Calu3 (cell line): ENCODE results near the gene C9orf153. TPM values are rescaled to one million over a fixed set of nuclear protein-coding genes. Genes with fewer than 3 reads are reported as not detected.

ENCODE experiments used
- BruUV-seq: library from RNA; stranded (reverse); fragments of 400-500 nt; replicated peaks from 2 replicates; lab custom pipeline; 2021; lab: Mats Ljungman, UMichigan
- CTCF ChIA-PET: fragments of 300-600 bp; sonication (Branson Sonifier 250); formaldehyde crosslinking; loops from one replicate; lab custom pipeline; 2022; ENCODE audit warnings: antibody characterized with exemption; lab: Charles Lee
- DNase-seq: peaks from one replicate; pipeline ENCODE4 v3.0.0; 2022
- H3K27ac Mint-ChIP-seq: one replicate; pipeline ENCODE4 v1.8.0; 2022; ENCODE audit warnings: mixed read lengths; ENCODE audit not compliant: unreplicated experiment
- H3K27me3 Mint-ChIP-seq: one replicate; pipeline ENCODE4 v1.8.0; 2022; ENCODE audit warnings: mixed read lengths; ENCODE audit not compliant: unreplicated experiment
- H3K36me3 Mint-ChIP-seq: one replicate; pipeline ENCODE4 v1.8.0; 2022; ENCODE audit warnings: mild to moderate bottlenecking, moderate library complexity, mixed read lengths; ENCODE audit not compliant: insufficient read depth, unreplicated experiment
- H3K4me1 Mint-ChIP-seq: one replicate; pipeline ENCODE4 v1.8.0; 2022; ENCODE audit warnings: mild to moderate bottlenecking, low read depth, mixed read lengths; ENCODE audit not compliant: unreplicated experiment
- H3K4me3 Mint-ChIP-seq: one replicate; pipeline ENCODE4 v1.8.0; 2022; ENCODE audit warnings: mild to moderate bottlenecking, low read depth, moderate library complexity, mixed read lengths; ENCODE audit not compliant: unreplicated experiment
- H3K9me3 Mint-ChIP-seq: one replicate; pipeline ENCODE4 v1.8.0; 2022; ENCODE audit warnings: low read depth, mixed read lengths; ENCODE audit not compliant: unreplicated experiment
- intact Hi-C: fragments of 100-400 bp; cut with micrococcal nuclease; formaldehyde crosslinking; loops from one replicate; pipeline ENCODE4 v1.10.0; 2022; ENCODE audit not compliant: unreplicated experiment
- total RNA-seq: library from RNA; stranded (reverse); gene quantifications from 2 replicates; pipeline ENCODE4 v1.2.3, GENCODE V29; 2022
- TF ChIP-seq, protein P1 (sequence below): fragments of 200-600 bp; IDR thresholded peaks from one replicate; pipeline ENCODE4 v1.8.0; 2022; ENCODE audit warnings: antibody characterized with exemption; ENCODE audit not compliant: unreplicated experiment

Gene C9orf153
- total RNA-seq, 1 experiment from 2014 or later: not detected

DNA sequence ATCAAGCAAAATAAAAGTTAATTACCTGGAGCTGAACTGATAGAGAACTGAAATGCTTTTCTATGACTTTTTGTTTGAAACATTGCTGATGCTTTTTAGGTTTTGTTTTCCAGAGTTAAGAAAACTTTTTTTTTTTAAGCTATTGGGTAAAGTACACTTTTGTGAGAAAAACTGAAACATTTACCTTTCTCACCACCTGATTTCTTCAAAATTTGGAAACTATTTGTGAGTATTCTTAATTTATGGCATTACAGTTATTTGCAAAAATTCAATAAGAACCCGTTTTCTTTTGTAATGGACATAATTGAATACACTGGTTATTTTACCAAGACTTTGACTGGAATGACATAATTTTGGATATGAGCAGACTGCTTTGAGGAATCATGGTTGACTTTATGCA, 6.6 kb downstream of the C9orf153 start:
- CTCF ChIA-PET: no interaction called here
- H3K27me3 Mint-ChIP-seq: no peaks in the 10 kb centered on the region

DNA sequence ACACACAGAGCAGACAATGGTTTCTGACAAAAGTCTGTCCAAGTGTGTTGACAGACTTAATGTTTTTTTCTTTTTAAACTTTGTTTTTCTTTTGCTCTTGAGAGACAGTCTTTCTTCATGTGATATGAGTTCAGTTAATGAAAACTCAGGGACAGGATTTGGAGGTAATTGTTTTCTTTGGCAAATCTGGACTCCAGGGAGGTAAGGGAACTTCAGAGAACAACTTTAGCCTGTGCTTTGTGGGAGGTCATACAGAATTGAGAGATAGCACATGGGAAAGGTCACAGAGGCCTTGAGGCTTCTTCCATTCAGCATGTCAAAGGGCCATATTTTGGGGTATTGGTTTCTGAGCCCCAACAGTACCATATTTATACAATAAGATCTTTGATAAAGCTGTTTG, 9.3 kb downstream of the C9orf153 start:
- H3K4me3 Mint-ChIP-seq: no peak overlapping the region
- TF ChIP-seq, protein P1, sequence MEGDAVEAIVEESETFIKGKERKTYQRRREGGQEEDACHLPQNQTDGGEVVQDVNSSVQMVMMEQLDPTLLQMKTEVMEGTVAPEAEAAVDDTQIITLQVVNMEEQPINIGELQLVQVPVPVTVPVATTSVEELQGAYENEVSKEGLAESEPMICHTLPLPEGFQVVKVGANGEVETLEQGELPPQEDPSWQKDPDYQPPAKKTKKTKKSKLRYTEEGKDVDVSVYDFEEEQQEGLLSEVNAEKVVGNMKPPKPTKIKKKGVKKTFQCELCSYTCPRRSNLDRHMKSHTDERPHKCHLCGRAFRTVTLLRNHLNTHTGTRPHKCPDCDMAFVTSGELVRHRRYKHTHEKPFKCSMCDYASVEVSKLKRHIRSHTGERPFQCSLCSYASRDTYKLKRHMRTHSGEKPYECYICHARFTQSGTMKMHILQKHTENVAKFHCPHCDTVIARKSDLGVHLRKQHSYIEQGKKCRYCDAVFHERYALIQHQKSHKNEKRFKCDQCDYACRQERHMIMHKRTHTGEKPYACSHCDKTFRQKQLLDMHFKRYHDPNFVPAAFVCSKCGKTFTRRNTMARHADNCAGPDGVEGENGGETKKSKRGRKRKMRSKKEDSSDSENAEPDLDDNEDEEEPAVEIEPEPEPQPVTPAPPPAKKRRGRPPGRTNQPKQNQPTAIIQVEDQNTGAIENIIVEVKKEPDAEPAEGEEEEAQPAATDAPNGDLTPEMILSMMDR: no peak
- no peaks in the 10 kb centered on the region for H3K36me3 Mint-ChIP-seq
- intact Hi-C loops: no loop called here
- no TSS peak for BruUV-seq
- CTCF ChIA-PET: no interaction called here
- H3K27me3 Mint-ChIP-seq: no peaks in the 10 kb centered on the region
- no peak overlapping the region for H3K27ac Mint-ChIP-seq
- H3K9me3 Mint-ChIP-seq: no peaks in the 10 kb centered on the region
- no peak for DNase-seq
- no peaks in the 10 kb centered on the region for H3K4me1 Mint-ChIP-seq

More for the DNA sequence above, 6.6 kb downstream of the C9orf153 start:
- H3K9me3 Mint-ChIP-seq: no peaks in the 10 kb centered on the region
- no peak overlapping the region for H3K4me3 Mint-ChIP-seq
- no peaks in the 10 kb centered on the region for H3K36me3 Mint-ChIP-seq
- intact Hi-C loops: no loop called here
- no TSS peak for BruUV-seq
- no peaks in the 10 kb centered on the region for H3K4me1 Mint-ChIP-seq
- H3K27ac Mint-ChIP-seq: no peak overlapping the region
- DNase-seq: no peak
- TF ChIP-seq, protein P1: no peak

DNA sequence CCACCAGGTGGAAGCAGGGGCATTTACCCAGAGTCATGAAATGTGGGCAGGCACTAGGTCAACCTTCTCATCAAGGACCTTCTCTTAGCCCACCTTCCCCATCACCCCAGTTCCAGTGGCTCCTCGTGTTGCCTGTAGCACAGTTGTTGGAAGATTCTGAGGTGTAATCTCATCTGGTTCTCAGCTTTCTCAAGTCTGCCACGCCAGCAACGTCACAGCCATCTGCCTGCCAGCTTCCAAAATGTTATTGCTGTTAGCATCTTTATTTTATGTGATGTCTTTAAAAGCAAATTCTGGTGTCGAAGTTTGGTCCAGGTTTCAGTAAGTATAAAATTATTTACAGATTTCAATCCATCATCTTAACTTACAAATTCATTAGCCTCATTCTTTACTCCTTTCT, 10.7 kb downstream of the C9orf153 start:
- Mint-ChIP-seq H3K9me3 (no peaks in the 10 kb centered on the region), H3K4me1 (no peaks in the 10 kb centered on the region), H3K4me3 (no peak overlapping the region), H3K27ac (no peak overlapping the region), H3K36me3 (no peaks in the 10 kb centered on the region), H3K27me3 (no peaks in the 10 kb centered on the region)
- no peak for DNase-seq
- no TSS peak for BruUV-seq
- CTCF ChIA-PET: no interaction called here
- intact Hi-C loops: no loop called here
- TF ChIP-seq, protein P1: no peak

DNA sequence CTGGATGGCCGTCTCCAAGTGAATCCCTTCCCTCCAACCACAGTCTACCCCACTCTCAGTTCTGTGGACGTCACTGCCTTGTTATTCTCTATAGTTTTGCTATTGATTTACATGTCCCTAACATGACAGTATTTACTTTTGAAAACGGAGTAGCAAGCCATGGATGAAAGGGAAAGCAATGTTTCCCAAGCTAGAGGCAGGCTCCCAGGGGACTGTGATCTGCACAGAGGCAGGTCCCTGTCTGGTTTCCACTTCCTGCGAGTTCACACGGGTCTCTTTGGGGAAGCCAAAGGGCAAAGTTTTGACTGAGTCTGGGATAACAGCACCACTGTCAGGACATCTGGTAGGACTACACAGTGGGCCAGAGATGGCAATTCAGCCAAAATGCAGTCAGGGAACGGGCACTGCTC, 12.7 kb downstream of the C9orf153 start:
- no peak for DNase-seq
- no peak overlapping the region for H3K27ac Mint-ChIP-seq
- no TSS peak for BruUV-seq
- intact Hi-C loops: no loop called here
- no peak overlapping the region for H3K4me3 Mint-ChIP-seq
- CTCF ChIA-PET: no interaction called here
- no peaks in the 10 kb centered on the region for H3K36me3 Mint-ChIP-seq
- TF ChIP-seq, protein P1: no peak
- H3K9me3 Mint-ChIP-seq: no peaks in the 10 kb centered on the region
- no peaks in the 10 kb centered on the region for H3K27me3 Mint-ChIP-seq
- H3K4me1 Mint-ChIP-seq: peaks cover 5% of the 10 kb centered on the region

DNA sequence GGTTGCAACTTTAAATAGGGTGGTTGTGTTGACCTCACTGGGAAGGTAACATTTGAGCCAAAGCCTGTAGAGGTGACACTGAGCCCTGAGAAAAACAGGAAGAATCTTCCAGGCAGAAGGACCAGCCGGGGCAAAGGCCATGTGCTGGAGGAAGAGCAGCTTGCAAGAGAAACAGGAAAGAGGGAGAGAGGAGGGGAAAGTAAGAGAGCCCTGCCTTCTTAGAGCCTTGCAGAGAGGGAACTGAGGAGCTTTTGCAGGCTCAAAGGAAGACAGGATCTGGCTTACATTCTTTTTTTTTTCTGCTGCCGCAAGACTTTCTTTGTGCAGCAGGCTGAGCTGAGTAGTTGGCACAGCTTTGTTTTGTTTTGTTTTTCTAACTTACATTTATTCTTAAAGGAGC, 17.4 kb downstream of the C9orf153 start:
- Mint-ChIP-seq H3K36me3 (no peaks in the 10 kb centered on the region), H3K4me3 (no peak overlapping the region), H3K9me3 (no peaks in the 10 kb centered on the region), H3K27ac (no peak overlapping the region), H3K27me3 (no peaks in the 10 kb centered on the region), H3K4me1 (peaks cover 7% of the 10 kb centered on the region)
- BruUV-seq: no TSS peak
- no peak for DNase-seq
- CTCF ChIA-PET: no interaction called here
- TF ChIP-seq, protein P1: no peak
- intact Hi-C loops: no loop called here
